ENCODE results near the gene XPOT. TPM values are rescaled to one million over a fixed set of nuclear protein-coding genes. Genes with fewer than 3 reads are reported as not detected.

The XPOT gene
- total and polyA plus RNA-seq, 2 of the 4 experiments (the other 2 are of a cell fraction), result 40.9 to 80.8 TPM

- Histone ChIP-seq H4K20me1 (ENCODE audit: insufficient read depth, low read length) (peaks cover 10% of the 10 kb centered on the region; the same call in 1 of the 2 replicates), H3K9ac (ENCODE audit: low read depth, low read length) (no peak overlapping the region), H3K4ac (ENCODE audit: low read depth, low read length) (no peak overlapping the region), H3K27ac (ENCODE audit: insufficient read depth, low read length) (no peak overlapping the region), H3K4me2 (ENCODE audit: low read depth, low read length) (no peak overlapping the region), H3K79me1 (ENCODE audit: low read depth in 1 of 2, low read length in 2 of 2) (peaks cover 18 to 20% of the 10 kb centered on the region in 2 experiments), H3K9me3 (ENCODE audit: control insufficient read depth, insufficient read depth, low read length) (no peaks in the 10 kb centered on the region), H4K5ac (ENCODE audit: low read depth, low read length) (no peak overlapping the region), H3K14ac (replicated peaks; ENCODE audit: low read depth, low read length) (no peak overlapping the region), H4K91ac (ENCODE audit: insufficient read depth, low read depth, low read length) (no peak overlapping the region), H2AFZ (replicated peaks; ENCODE audit: low read length, poor library complexity) (no peak overlapping the region), H2AK5ac (ENCODE audit: low read depth, low read length) (no peak overlapping the region), H3K27me3 (ENCODE audit: control insufficient read depth, insufficient read depth, low read length) (no peaks in the 10 kb centered on the region), H3K23ac (ENCODE audit: low read depth, low read length) (no peak overlapping the region), H2BK20ac (ENCODE audit: low read depth, low read length) (no peak overlapping the region), H3K18ac (ENCODE audit: low read depth, low read length) (no peak overlapping the region), H3K9me1 (ENCODE audit: insufficient read depth, low read length) (no peaks in the 10 kb centered on the region), H2BK120ac (ENCODE audit: low read depth, low read length) (no peak overlapping the region), H3K4me3 (ENCODE audit: insufficient read depth, low read depth, low read length) (no peak overlapping the region), H3K36me3 (ENCODE audit: control insufficient read depth, insufficient read depth, low read length) (peaks cover 63% of the 10 kb centered on the region), H3K4me1 (ENCODE audit: control insufficient read depth, insufficient read depth, low read length) (no peaks in the 10 kb centered on the region), H2BK15ac (ENCODE audit: low read depth, low read length) (no peak overlapping the region), H2AK9ac (replicated peaks; ENCODE audit: low read depth, low read length, poor library complexity) (no peak overlapping the region), H2BK5ac (ENCODE audit: low read depth, low read length, poor library complexity, severe bottlenecking) (no peak overlapping the region), H3K56ac (ENCODE audit: extremely low read depth, insufficient read depth, low read length) (no peak overlapping the region), H4K8ac (ENCODE audit: low read depth in 2 of 2, low read length in 2 of 2) (no peak overlapping the region)
- no peak for TF ChIP-seq RAD21 (IDR thresholded peaks at IDR 0.05; ENCODE audit: low read length)
- TF ChIP-seq CHD1 (IDR thresholded peaks at IDR 0.05; ENCODE audit: low read depth, low read length), result no peak
- TF ChIP-seq POLR2A (IDR thresholded peaks at IDR 0.05; ENCODE audit: low read depth, low read length), result no peak
- no peak for TF ChIP-seq MAFK (IDR thresholded peaks at IDR 0.05; ENCODE audit: low read depth, low read length)
- no peak for TF ChIP-seq MXI1 (IDR thresholded peaks at IDR 0.05; ENCODE audit: borderline replicate concordance, low read depth, low read length)
- TF ChIP-seq CEBPB (IDR thresholded peaks at IDR 0.05; ENCODE audit: low read depth, low read length), result no peak
- no peak for TF ChIP-seq RFX5 (IDR thresholded peaks at IDR 0.05; ENCODE audit: low read depth, low read length)
- no peak for TF ChIP-seq CTCF (conservative IDR thresholded peaks at IDR 0.05; ENCODE audit: low read depth, low read length)
- TF ChIP-seq BHLHE40 (IDR thresholded peaks at IDR 0.05; ENCODE audit: low read depth, low read length), result no peak
- TF ChIP-seq USF2 (IDR thresholded peaks at IDR 0.05; ENCODE audit: low read depth, low read length), result no peak
- no peak for ATAC-seq (ENCODE audit: low read depth)
- BruUV-seq (replicated peaks), result no TSS peak
- in situ Hi-C loops (cut with MboI; ENCODE audit: low sequenced_read_pairs), result no loop called here
- ChIA-PET CTCF (no interaction called here), POLR2A (ENCODE audit: unreplicated experiment) (no interaction called here)
- DNase-seq, result no peak
- dilution Hi-C loops (cut with HindIII; ENCODE audit: low sequenced_read_pairs, unreplicated experiment), result no loop called here
- intact Hi-C loops (cut with micrococcal nuclease), result loop anchor here (5.0 kb wide), 1 partner anchor 58 kb away; no protein-coding TSS in a partner anchor
- no CpG with 5 or more reads among the region's 4 CpGs for WGBS, 2 experiments (ENCODE audit: extremely low coverage in 2 of 2, insufficient read length in 1 of 2)
These were observed 24.8 kb downstream of the XPOT start for GRCh38 chr12:64428956-64429355.
